SK-N-SH treated with all-trans-retinoic acid at 6 μM for 48 hours (cell line): ENCODE results near the gene TMEM244.

ENCODE experiments used
- ATAC-seq: fragments of 200-7000 bp; cut with Tn5 transposase; 3 replicates; pipeline ENCODE4 v1.9.1; 2020; ENCODE audit warnings: mild to moderate bottlenecking, moderate library complexity
- ARNTL ChIP-seq: fragments of 450-650 bp; formaldehyde crosslinking; IDR thresholded peaks from 2 replicates; pipeline ENCODE4 v1.5.0; 2020; ENCODE audit warnings: low read depth, mild to moderate bottlenecking, moderate library complexity, borderline replicate concordance
- BACH2 ChIP-seq: fragments of 250-450 bp; sonication (Bioruptor Pico); IDR thresholded peaks from 2 replicates; pipeline ENCODE4 v1.9.0; 2021; ENCODE audit warnings: mild to moderate bottlenecking, borderline replicate concordance
- CSDC2 ChIP-seq: fragments of 250-450 bp; sonication (Bioruptor Pico); IDR thresholded peaks from 2 replicates; pipeline ENCODE4 v1.5.0; 2020; ENCODE audit warnings: mild to moderate bottlenecking, moderate library complexity
- ESRRG ChIP-seq: fragments of 250-450 bp; sonication (Bioruptor Pico); IDR thresholded peaks from 2 replicates; pipeline ENCODE4 v1.6.1; 2021; ENCODE audit warnings: mild to moderate bottlenecking
- GLIS3 ChIP-seq: fragments of 250-450 bp; sonication (Bioruptor Pico); IDR thresholded peaks from 2 replicates; pipeline ENCODE4 v1.5.0; 2020; ENCODE audit warnings: mild to moderate bottlenecking, moderate library complexity
- ISL1 ChIP-seq: fragments of 250-450 bp; sonication (Bioruptor Pico); IDR thresholded peaks from 2 replicates; pipeline ENCODE4 v2.1.2; 2022; ENCODE audit warnings: mild to moderate bottlenecking, moderate library complexity
- OSR1 ChIP-seq: fragments of 250-450 bp; sonication (Bioruptor Pico); IDR thresholded peaks from 2 replicates; pipeline ENCODE4 v1.8.0; 2022; ENCODE audit warnings: moderate library complexity, mild to moderate bottlenecking, inconsistent platforms
- PPARA ChIP-seq: fragments of 250-450 bp; sonication (Bioruptor Pico); IDR thresholded peaks from 2 replicates; pipeline ENCODE4 v1.5.0; 2020; ENCODE audit warnings: mild to moderate bottlenecking, borderline replicate concordance
- RARB ChIP-seq: fragments of 250-450 bp; sonication (Bioruptor Pico); IDR thresholded peaks from 2 replicates; pipeline ENCODE4 v1.8.0; 2021; ENCODE audit warnings: mild to moderate bottlenecking, moderate library complexity
- SNAI2 ChIP-seq: fragments of 250-450 bp; sonication (Bioruptor Pico); IDR thresholded peaks from 2 replicates; pipeline ENCODE4 v1.5.0; 2020; ENCODE audit warnings: mild to moderate bottlenecking, moderate library complexity
- TCF4 ChIP-seq: fragments of 250-450 bp; sonication (Bioruptor Pico); IDR thresholded peaks from 2 replicates; pipeline ENCODE4 v1.8.0; 2021; ENCODE audit warnings: mild to moderate bottlenecking, moderate library complexity, borderline replicate concordance
- TOX ChIP-seq: fragments of 250-450 bp; sonication (Bioruptor Pico); IDR thresholded peaks from 2 replicates; pipeline ENCODE4 v1.8.0; 2021; ENCODE audit warnings: mild to moderate bottlenecking, moderate library complexity, borderline replicate concordance
- ZC3H10 ChIP-seq: fragments of 250-450 bp; sonication (Bioruptor Pico); IDR thresholded peaks from 2 replicates; pipeline ENCODE4 v1.5.1; 2021; ENCODE audit warnings: mild to moderate bottlenecking, moderate library complexity
- ZFP3 ChIP-seq: fragments of 250-450 bp; sonication (Bioruptor Pico); IDR thresholded peaks from 2 replicates; pipeline ENCODE4 v1.5.0; 2020; ENCODE audit warnings: mild to moderate bottlenecking, moderate library complexity
- ZFP30 ChIP-seq: fragments of 450-650 bp; formaldehyde crosslinking; IDR thresholded peaks from 2 replicates; pipeline ENCODE4 v1.5.0; 2022; ENCODE audit warnings: mild to moderate bottlenecking, moderate library complexity
- ZNF565 ChIP-seq: fragments of 450-650 bp; formaldehyde crosslinking; conservative IDR thresholded peaks from 2 replicates; pipeline ENCODE4 v1.5.0; 2020; ENCODE audit warnings: low read depth, mild to moderate bottlenecking, moderate library complexity
- ZNF8 ChIP-seq: fragments of 450-650 bp; formaldehyde crosslinking; IDR thresholded peaks from 2 replicates; pipeline ENCODE4 v1.5.0; 2020; ENCODE audit warnings: mild to moderate bottlenecking, moderate library complexity
- TF ChIP-seq, protein P1 (sequence below): fragments of 250-450 bp; sonication (Bioruptor Pico); IDR thresholded peaks from 2 replicates; pipeline ENCODE4 v1.8.0; 2020; ENCODE audit warnings: mild to moderate bottlenecking, moderate library complexity, borderline replicate concordance
- TF ChIP-seq, protein P2 (sequence below): fragments of 250-450 bp; sonication (Bioruptor Pico); IDR thresholded peaks from 2 replicates; pipeline ENCODE4 v1.5.0; 2020; ENCODE audit warnings: mild to moderate bottlenecking, moderate library complexity
- TF ChIP-seq, protein P3 (sequence below): fragments of 250-450 bp; sonication (Bioruptor Pico); IDR thresholded peaks from 2 replicates; pipeline ENCODE4 v1.8.0; 2021; ENCODE audit warnings: low read depth, mild to moderate bottlenecking, moderate library complexity, borderline replicate concordance
- TF ChIP-seq, protein P4 (sequence below): fragments of 250-450 bp; sonication (Bioruptor Pico); IDR thresholded peaks from 2 replicates; pipeline ENCODE4 v1.5.1; 2021; ENCODE audit warnings: mild to moderate bottlenecking, moderate library complexity
- TF ChIP-seq, protein P5 (sequence below): fragments of 250-450 bp; sonication (Bioruptor Pico); IDR thresholded peaks from 2 replicates; pipeline ENCODE4 v1.5.1; 2020; ENCODE audit warnings: low read depth, mild to moderate bottlenecking, moderate library complexity

The TMEM244 gene

DNA sequence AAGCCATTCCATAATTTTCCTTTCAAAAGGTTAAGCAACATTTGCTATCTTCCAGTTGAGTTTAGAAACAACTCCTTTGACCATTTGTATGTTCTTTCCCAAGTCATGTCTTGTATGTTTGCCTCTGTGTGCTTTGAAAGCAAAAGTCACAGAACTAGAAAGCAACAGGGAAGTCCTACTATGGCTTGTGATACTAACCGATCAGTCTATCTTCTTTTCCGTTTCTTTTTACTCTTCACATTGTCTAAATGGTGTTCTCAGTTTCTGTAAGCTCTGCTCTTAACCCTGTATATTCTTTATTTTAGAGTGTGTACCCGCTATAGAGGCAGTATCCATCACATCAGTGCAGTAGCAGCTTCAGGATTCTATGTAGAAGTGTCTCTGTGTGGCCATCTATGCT is 32.9 kb downstream of the TMEM244 start:
- ATAC-seq, result no peak

DNA sequence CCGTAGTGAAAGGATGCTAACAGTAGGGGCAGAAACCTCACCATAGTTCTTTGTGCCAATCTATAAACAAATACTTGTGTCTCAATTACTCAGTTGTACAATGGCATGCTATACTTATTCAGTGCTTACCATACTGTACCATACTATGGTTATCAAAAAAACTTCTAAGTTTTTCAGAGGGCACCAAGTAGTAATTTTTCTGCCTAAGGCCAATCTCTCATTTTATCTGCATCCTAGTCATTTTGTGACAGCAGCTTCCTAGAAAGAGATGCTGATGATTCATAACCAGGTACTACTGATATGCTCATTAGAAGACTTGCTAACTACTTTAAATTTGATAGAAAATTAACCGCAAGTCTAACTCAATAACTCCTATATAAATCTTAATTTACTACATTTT is 42.9 kb downstream of the TMEM244 start:
- TF ChIP-seq TOX (CRISPR knock-in tag) (no peak), TCF4 (CRISPR knock-in tag) (no peak), RARB (no peak), ZC3H10 (CRISPR knock-in tag) (no peak), GLIS3 (CRISPR knock-in tag) (no peak), ZNF8 (no peak), PPARA (CRISPR knock-in tag) (no peak)
- TF ChIP-seq, protein P1, sequence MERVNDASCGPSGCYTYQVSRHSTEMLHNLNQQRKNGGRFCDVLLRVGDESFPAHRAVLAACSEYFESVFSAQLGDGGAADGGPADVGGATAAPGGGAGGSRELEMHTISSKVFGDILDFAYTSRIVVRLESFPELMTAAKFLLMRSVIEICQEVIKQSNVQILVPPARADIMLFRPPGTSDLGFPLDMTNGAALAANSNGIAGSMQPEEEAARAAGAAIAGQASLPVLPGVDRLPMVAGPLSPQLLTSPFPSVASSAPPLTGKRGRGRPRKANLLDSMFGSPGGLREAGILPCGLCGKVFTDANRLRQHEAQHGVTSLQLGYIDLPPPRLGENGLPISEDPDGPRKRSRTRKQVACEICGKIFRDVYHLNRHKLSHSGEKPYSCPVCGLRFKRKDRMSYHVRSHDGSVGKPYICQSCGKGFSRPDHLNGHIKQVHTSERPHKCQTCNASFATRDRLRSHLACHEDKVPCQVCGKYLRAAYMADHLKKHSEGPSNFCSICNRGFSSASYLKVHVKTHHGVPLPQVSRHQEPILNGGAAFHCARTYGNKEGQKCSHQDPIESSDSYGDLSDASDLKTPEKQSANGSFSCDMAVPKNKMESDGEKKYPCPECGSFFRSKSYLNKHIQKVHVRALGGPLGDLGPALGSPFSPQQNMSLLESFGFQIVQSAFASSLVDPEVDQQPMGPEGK (CRISPR knock-in tag), result no peak
- TF ChIP-seq, protein P2, sequence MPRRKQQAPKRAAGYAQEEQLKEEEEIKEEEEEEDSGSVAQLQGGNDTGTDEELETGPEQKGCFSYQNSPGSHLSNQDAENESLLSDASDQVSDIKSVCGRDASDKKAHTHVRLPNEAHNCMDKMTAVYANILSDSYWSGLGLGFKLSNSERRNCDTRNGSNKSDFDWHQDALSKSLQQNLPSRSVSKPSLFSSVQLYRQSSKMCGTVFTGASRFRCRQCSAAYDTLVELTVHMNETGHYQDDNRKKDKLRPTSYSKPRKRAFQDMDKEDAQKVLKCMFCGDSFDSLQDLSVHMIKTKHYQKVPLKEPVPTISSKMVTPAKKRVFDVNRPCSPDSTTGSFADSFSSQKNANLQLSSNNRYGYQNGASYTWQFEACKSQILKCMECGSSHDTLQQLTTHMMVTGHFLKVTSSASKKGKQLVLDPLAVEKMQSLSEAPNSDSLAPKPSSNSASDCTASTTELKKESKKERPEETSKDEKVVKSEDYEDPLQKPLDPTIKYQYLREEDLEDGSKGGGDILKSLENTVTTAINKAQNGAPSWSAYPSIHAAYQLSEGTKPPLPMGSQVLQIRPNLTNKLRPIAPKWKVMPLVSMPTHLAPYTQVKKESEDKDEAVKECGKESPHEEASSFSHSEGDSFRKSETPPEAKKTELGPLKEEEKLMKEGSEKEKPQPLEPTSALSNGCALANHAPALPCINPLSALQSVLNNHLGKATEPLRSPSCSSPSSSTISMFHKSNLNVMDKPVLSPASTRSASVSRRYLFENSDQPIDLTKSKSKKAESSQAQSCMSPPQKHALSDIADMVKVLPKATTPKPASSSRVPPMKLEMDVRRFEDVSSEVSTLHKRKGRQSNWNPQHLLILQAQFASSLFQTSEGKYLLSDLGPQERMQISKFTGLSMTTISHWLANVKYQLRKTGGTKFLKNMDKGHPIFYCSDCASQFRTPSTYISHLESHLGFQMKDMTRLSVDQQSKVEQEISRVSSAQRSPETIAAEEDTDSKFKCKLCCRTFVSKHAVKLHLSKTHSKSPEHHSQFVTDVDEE (CRISPR knock-in tag), result no peak
- TF ChIP-seq, protein P3, sequence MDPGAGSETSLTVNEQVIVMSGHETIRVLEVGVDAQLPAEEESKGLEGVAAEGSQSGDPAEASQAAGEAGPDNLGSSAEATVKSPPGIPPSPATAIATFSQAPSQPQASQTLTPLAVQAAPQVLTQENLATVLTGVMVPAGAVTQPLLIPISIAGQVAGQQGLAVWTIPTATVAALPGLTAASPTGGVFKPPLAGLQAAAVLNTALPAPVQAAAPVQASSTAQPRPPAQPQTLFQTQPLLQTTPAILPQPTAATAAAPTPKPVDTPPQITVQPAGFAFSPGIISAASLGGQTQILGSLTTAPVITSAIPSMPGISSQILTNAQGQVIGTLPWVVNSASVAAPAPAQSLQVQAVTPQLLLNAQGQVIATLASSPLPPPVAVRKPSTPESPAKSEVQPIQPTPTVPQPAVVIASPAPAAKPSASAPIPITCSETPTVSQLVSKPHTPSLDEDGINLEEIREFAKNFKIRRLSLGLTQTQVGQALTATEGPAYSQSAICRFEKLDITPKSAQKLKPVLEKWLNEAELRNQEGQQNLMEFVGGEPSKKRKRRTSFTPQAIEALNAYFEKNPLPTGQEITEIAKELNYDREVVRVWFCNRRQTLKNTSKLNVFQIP (CRISPR knock-in tag), result no peak
- ATAC-seq, result no peak

More for the DNA sequence above, 32.9 kb downstream of the TMEM244 start:
- TF ChIP-seq, protein P1 (CRISPR knock-in tag), result no peak
- TF ChIP-seq ZFP30 (CRISPR knock-in tag) (no peak), TCF4 (CRISPR knock-in tag) (no peak), ISL1 (CRISPR knock-in tag) (no peak), RARB (no peak), TOX (CRISPR knock-in tag) (no peak), ZC3H10 (CRISPR knock-in tag) (no peak), SNAI2 (CRISPR knock-in tag) (no peak), CSDC2 (CRISPR knock-in tag) (no peak), ZNF565 (CRISPR knock-in tag) (no peak), BACH2 (CRISPR knock-in tag) (no peak), GLIS3 (CRISPR knock-in tag) (no peak), ESRRG (CRISPR knock-in tag) (no peak), ZNF8 (no peak), ZFP3 (no peak), OSR1 (CRISPR knock-in tag) (no peak), ARNTL (CRISPR knock-in tag) (no peak)
- TF ChIP-seq, protein P4, sequence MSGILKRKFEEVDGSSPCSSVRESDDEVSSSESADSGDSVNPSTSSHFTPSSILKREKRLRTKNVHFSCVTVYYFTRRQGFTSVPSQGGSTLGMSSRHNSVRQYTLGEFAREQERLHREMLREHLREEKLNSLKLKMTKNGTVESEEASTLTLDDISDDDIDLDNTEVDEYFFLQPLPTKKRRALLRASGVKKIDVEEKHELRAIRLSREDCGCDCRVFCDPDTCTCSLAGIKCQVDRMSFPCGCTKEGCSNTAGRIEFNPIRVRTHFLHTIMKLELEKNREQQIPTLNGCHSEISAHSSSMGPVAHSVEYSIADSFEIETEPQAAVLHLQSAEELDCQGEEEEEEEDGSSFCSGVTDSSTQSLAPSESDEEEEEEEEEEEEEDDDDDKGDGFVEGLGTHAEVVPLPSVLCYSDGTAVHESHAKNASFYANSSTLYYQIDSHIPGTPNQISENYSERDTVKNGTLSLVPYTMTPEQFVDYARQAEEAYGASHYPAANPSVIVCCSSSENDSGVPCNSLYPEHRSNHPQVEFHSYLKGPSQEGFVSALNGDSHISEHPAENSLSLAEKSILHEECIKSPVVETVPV (CRISPR knock-in tag), result no peak
- TF ChIP-seq, protein P5, sequence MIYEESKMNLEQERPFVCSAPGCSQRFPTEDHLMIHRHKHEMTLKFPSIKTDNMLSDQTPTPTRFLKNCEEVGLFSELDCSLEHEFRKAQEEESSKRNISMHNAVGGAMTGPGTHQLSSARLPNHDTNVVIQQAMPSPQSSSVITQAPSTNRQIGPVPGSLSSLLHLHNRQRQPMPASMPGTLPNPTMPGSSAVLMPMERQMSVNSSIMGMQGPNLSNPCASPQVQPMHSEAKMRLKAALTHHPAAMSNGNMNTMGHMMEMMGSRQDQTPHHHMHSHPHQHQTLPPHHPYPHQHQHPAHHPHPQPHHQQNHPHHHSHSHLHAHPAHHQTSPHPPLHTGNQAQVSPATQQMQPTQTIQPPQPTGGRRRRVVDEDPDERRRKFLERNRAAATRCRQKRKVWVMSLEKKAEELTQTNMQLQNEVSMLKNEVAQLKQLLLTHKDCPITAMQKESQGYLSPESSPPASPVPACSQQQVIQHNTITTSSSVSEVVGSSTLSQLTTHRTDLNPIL, result no peak
- TF ChIP-seq, protein P2 (CRISPR knock-in tag), result no peak
